K562 (cell line): ENCODE data around the gene MCTS1. TPM values are rescaled to one million over a fixed set of nuclear protein-coding genes. Genes with fewer than 3 reads are reported as not detected.

ENCODE experiments used
- ATAC-seq: fragments of 200-7000 bp; cut with Tn5 transposase; 3 replicates; pipeline ENCODE4 v1.9.1; 2020; ENCODE audit warnings: moderate library complexity
- BruUV-seq: library from RNA; stranded (reverse); fragments of 400-500 nt; replicated peaks from 2 replicates; lab custom pipeline; 2021; lab: Mats Ljungman, UMichigan
- CTCF ChIA-PET: fragments of 300-600 bp; formaldehyde crosslinking; extraction: SDS; loops from one replicate; lab custom pipeline; 2021; ENCODE audit warnings: low intra/inter-chr PET ratio; lab: Yijun Ruan, JAX
- POLR2A ChIA-PET: fragments of 300-600, 350-650 bp; sonication (Branson Sonifier 250); formaldehyde crosslinking; extraction: SDS; loops from one replicate; lab custom pipeline; 2021; ENCODE audit warnings: antibody characterized with exemption, inconsistent platforms; lab: Yijun Ruan, JAX
- DNase-seq, 4 experiments: peaks; one replicate each; pipeline versions ENCODE4 v3.0.0 to v3.0.0-alpha.2; 2011 to 2018; ENCODE audit warnings: low spot score in 3 of 4, mixed read lengths in 3 of 4; ENCODE audit errors: extremely low read depth in 1 of 4
- FAIRE-seq: peaks from 2 replicates; lab custom pipeline; 2011; peaks lifted over from hg19 to GRCh38; lab: Jason Lieb, UNC
- H2AFZ ChIP-seq: 2 replicates; pipeline ENCODE4 v1.6.0; 2011; ENCODE audit warnings: low read depth, low read length, control low read depth, inconsistent platforms
- H3K27ac ChIP-seq: fragments of 200-600 bp; 3 replicates; pipeline ENCODE4 v1.8.0; 2011; ENCODE audit warnings: low read depth, mild to moderate bottlenecking, control low read depth, inconsistent platforms, low read length, moderate library complexity, mixed read lengths; ENCODE audit errors: extremely low read depth
- H3K27me3 ChIP-seq, 2 experiments: fragments of 300-600 bp in 1 of 2; 2 replicates in 1 of 2; 3 replicates in 1 of 2; pipeline versions ENCODE4 v1.6.0 to v1.8.0; 2011; ENCODE audit warnings: inconsistent platforms in 2 of 2, low read length in 2 of 2, mild to moderate bottlenecking in 1 of 2, mixed read lengths in 1 of 2, moderate library complexity in 1 of 2; ENCODE audit not compliant: control insufficient read depth in 2 of 2, insufficient read depth in 2 of 2
- H3K36me3 ChIP-seq: fragments of 300-600 bp; 3 replicates; pipeline ENCODE4 v1.8.0; 2011; ENCODE audit warnings: mild to moderate bottlenecking, low read length, inconsistent platforms; ENCODE audit not compliant: control insufficient read depth, insufficient read depth
- H3K4me1 ChIP-seq, 2 experiments: fragments of 200-600 bp in 1 of 2; replicated peaks in 1 of 2; 2 replicates in 1 of 2; 3 replicates in 1 of 2; pipeline versions ENCODE4 v1.5.1 to v1.8.0; 2011; ENCODE audit warnings: inconsistent platforms in 2 of 2, low read length in 2 of 2, mild to moderate bottlenecking in 1 of 2, mixed read lengths in 1 of 2, moderate library complexity in 1 of 2; ENCODE audit not compliant: control insufficient read depth in 2 of 2, insufficient read depth in 2 of 2
- H3K4me2 ChIP-seq: 2 replicates; pipeline ENCODE4 v1.6.1; 2011; ENCODE audit warnings: low read length, control low read depth, inconsistent platforms, mixed read lengths; ENCODE audit not compliant: insufficient read depth
- H3K4me3 ChIP-seq: fragments of 200-600 bp; sonication (generic), shearing (Covaris generic); 2 replicates; pipeline ENCODE4 v1.5.1; 2016; ENCODE audit warnings: control low read depth, inconsistent platforms
- H3K79me2 ChIP-seq: fragments of 200-600 bp; 3 replicates; pipeline ENCODE4 v1.8.0; 2011; ENCODE audit warnings: low read length, inconsistent platforms; ENCODE audit not compliant: control insufficient read depth, insufficient read depth
- H3K9ac ChIP-seq, 2 experiments: 2 replicates each; pipeline versions ENCODE4 v1.6.0 to v1.6.1; 2011; ENCODE audit warnings: low read depth in 2 of 2, low read length in 2 of 2, control low read depth in 1 of 2, inconsistent platforms in 1 of 2, mild to moderate bottlenecking in 1 of 2, mixed read lengths in 1 of 2; ENCODE audit not compliant: insufficient read depth in 1 of 2
- H3K9me1 ChIP-seq: one replicate; pipeline ENCODE4 v1.6.0; 2011; ENCODE audit warnings: inconsistent platforms, mild to moderate bottlenecking, low read length, moderate library complexity; ENCODE audit not compliant: control insufficient read depth, insufficient read depth
- H3K9me3 ChIP-seq: replicated peaks from 2 replicates; pipeline ENCODE4 v1.5.1; 2011; ENCODE audit warnings: low read depth, low read length, inconsistent platforms; ENCODE audit not compliant: control insufficient read depth, insufficient read depth
- H4K20me1 ChIP-seq: replicated peaks from 2 replicates; pipeline ENCODE4 v1.6.1; 2011; ENCODE audit warnings: low read length, inconsistent platforms, mixed read lengths; ENCODE audit not compliant: control insufficient read depth, insufficient read depth
- BMI1 ChIP-seq: fragments of 150-350 bp; IDR thresholded peaks from 2 replicates; pipeline ENCODE4 v1.6.1; 2014; ENCODE audit warnings: low read length
- CBX8 ChIP-seq: fragments of 200-600 bp; sonication (generic); IDR thresholded peaks from 2 replicates; pipeline ENCODE4 v1.6.1; 2012; ENCODE audit warnings: borderline replicate concordance, mixed run types, low read depth, mild to moderate bottlenecking, moderate library complexity, mixed read lengths, low read length, control low read depth, inconsistent platforms; ENCODE audit not compliant: poor library complexity, severe bottlenecking; ENCODE audit errors: extremely low read depth
- CREM ChIP-seq: IDR thresholded peaks from 2 replicates; pipeline ENCODE4 v1.6.1; 2014; ENCODE audit warnings: antibody characterized with exemption, low read depth
- DACH1 ChIP-seq: fragments of 450-650 bp; IDR thresholded peaks from 2 replicates; pipeline ENCODE4 v1.6.1; 2018; ENCODE audit not compliant: partially characterized antibody
- EZH2 ChIP-seq: IDR thresholded peaks from 2 replicates; pipeline ENCODE4 v1.6.1; 2012; ENCODE audit warnings: low read depth, mild to moderate bottlenecking, inconsistent platforms, low read length, borderline replicate concordance
- GABPA ChIP-seq: fragments of 200-800 bp; sonication (Bioruptor generic); conservative IDR thresholded peaks from 2 replicates; pipeline ENCODE4 v1.6.1; 2016; ENCODE audit warnings: low read depth, missing genetic modification characterization, missing compliant biosample characterization
- HCFC1 ChIP-seq: IDR thresholded peaks from 2 replicates; pipeline ENCODE4 v1.6.1; 2012; ENCODE audit warnings: low read depth, low read length, improper control_type of control experiment
- HOMEZ ChIP-seq: fragments of 250-450 bp; sonication (Bioruptor Pico); IDR thresholded peaks from 2 replicates; pipeline ENCODE4 v1.4.0; 2020; ENCODE audit warnings: mild to moderate bottlenecking, moderate library complexity
- IFI16 ChIP-seq: fragments of 250-450 bp; sonication (Bioruptor Pico); IDR thresholded peaks from 2 replicates; pipeline ENCODE4 v2.1.2; 2022; ENCODE audit warnings: mild to moderate bottlenecking, inconsistent platforms
- ILF3 ChIP-seq: fragments of 450-650 bp; IDR thresholded peaks from 2 replicates; pipeline ENCODE4 v1.6.1; 2018; ENCODE audit warnings: antibody characterized with exemption, mild to moderate bottlenecking, moderate library complexity, borderline replicate concordance
- LEF1 ChIP-seq: fragments of 450-650 bp; IDR thresholded peaks from 2 replicates; pipeline ENCODE4 v1.6.1; 2016; ENCODE audit warnings: mild to moderate bottlenecking
- MAFG ChIP-seq: fragments of 450-650 bp; conservative IDR thresholded peaks from 2 replicates; pipeline ENCODE4 v1.6.1; 2016; ENCODE audit warnings: missing genetic modification characterization, missing compliant biosample characterization
- NR2C1 ChIP-seq, 2 experiments: fragments of 450-650 bp; IDR thresholded peaks; 2 replicates each; pipeline ENCODE4 v1.6.1; 2017; ENCODE audit warnings: mild to moderate bottlenecking in 2 of 2, antibody characterized with exemption in 1 of 2, inconsistent platforms in 1 of 2, missing compliant biosample characterization in 1 of 2, missing genetic modification characterization in 1 of 2
- NRF1 ChIP-seq, 2 experiments: fragments of 450-650 bp; IDR thresholded peaks in 1 of 2; conservative IDR thresholded peaks in 1 of 2; 2 replicates each; pipeline ENCODE4 v1.6.1; 2014; ENCODE audit warnings: mild to moderate bottlenecking in 2 of 2
- RBM17 ChIP-seq: fragments of 200-400 bp; formaldehyde crosslinking; IDR thresholded peaks from 2 replicates; pipeline ENCODE4 v1.6.1; 2017; ENCODE audit warnings: low read depth, mild to moderate bottlenecking, low read length, borderline replicate concordance
- TCFL5 ChIP-seq: fragments of 250-450 bp; sonication (Bioruptor Pico); conservative IDR thresholded peaks from 2 replicates; pipeline ENCODE4 v1.6.1; 2021; ENCODE audit warnings: mild to moderate bottlenecking, moderate library complexity, matching md5 sums
- ZFP30 ChIP-seq: fragments of 250-450 bp; sonication (Bioruptor Pico); IDR thresholded peaks from 2 replicates; pipeline ENCODE4 v1.8.0; 2022; ENCODE audit warnings: moderate library complexity, mild to moderate bottlenecking, inconsistent platforms, borderline replicate concordance
- ZNF445 ChIP-seq: fragments of 250-450 bp; sonication (Bioruptor Pico); IDR thresholded peaks from 2 replicates; pipeline ENCODE4 v1.4.0; 2020; ENCODE audit warnings: low read depth, mild to moderate bottlenecking, moderate library complexity
- ZNF644 ChIP-seq: fragments of 200-800 bp; sonication (Bioruptor generic); IDR thresholded peaks from 2 replicates; pipeline ENCODE4 v1.6.1; 2016; ENCODE audit warnings: low read depth, missing genetic modification characterization, missing compliant biosample characterization
- ZNF655 ChIP-seq: fragments of 250-450 bp; sonication (Bioruptor Pico); IDR thresholded peaks from 2 replicates; pipeline ENCODE4 v1.5.0; 2021
- WGBS: fragments of 100-300 bp; shearing (Covaris generic); methylation state at CpG from one replicate; pipeline ENCODE4 v1.1.6; 2016; ENCODE audit warnings: low coverage, mixed read lengths; ENCODE audit not compliant: insufficient coverage; ENCODE audit errors: missing lambda C conversion rate; 5-methylcytosine and 5-hydroxymethylcytosine counted together
- in situ Hi-C: fragments of 300-500 bp; cut with MboI; formaldehyde crosslinking; loops from 4 replicates; pipeline ENCODE4 v1.15.0; 2018; ENCODE audit warnings: inconsistent platforms, mixed read lengths
- intact Hi-C: fragments of 100-400 bp; cut with micrococcal nuclease; formaldehyde crosslinking; loops from 2 replicates; pipeline ENCODE4 v1.14.2; 2022
- polyA plus RNA-seq, 8 experiments: library from polyadenylated mRNA; depleted of rRNA in 4 of 8; stranded (reverse) in 5 of 8; unstranded in 3 of 8; fragments of >200 nt; fragmentation: Nextera tagmentation in 2 of 8; fragmentation: Illumina TruSeq in 1 of 8; extraction: Ambion mirVana in 2 of 8; extraction: Trizol in 1 of 8; gene quantifications; 2 replicates each; pipeline versions ENCODE4 v1.2.1 to v1.2.3, GENCODE V29; 2011 to 2014; ENCODE audit warnings: inconsistent platforms in 1 of 8, missing spikeins in 1 of 8
- total RNA-seq, 7 experiments: library from RNA; depleted of rRNA in 6 of 7; stranded (reverse); fragments of >200 nt in 6 of 7; fragmentation: Illumina TruSeq in 2 of 7; extraction: Trizol in 2 of 7; gene quantifications; 2 replicates each; pipeline versions ENCODE4 v1.2.1 to v1.2.3, GENCODE V29; 2011 to 2021; ENCODE audit warnings: low replicate concordance in 1 of 7

MCTS1 gene
- total and polyA plus RNA-seq, 9 of the 15 experiments (the other 6 are each of a cell fraction or from before 2014, with no cell fraction given), result 65.3 to 300 (median 152) TPM

DNA sequence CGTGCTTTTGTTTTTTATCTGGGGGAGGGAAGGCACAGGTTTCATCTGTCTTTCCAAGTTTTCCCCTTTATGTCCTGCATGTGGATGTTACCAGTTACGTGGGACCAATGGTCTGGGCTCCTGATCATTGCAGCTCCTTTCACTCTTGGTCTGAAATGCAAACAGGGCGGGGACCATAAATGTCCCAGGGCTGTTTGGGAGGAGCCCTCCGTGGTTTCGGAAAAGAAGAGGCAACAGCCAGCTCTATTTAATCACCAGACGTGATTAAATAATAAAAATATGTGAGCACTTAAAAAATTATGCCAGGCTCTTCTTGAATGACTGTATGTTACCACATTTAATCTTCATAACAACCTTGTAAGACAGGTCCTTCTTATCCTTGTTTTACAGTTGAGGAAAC is 56.7 kb downstream of the MCTS1 start:
- Histone ChIP-seq H3K4me1 (no peaks in the 10 kb centered on the region), H3K4me3 (no peak overlapping the region), H3K27ac (no peak overlapping the region), H3K9ac (no peak overlapping the region), H3K27me3 (no peaks in the 10 kb centered on the region), H3K36me3 (no peaks in the 10 kb centered on the region), H3K9me3 (no peaks in the 10 kb centered on the region), H3K9me1 (no peaks in the 10 kb centered on the region), H4K20me1 (no peaks in the 10 kb centered on the region), H3K4me2 (no peak overlapping the region), H2AFZ (no peak overlapping the region), H3K79me2 (no peaks in the 10 kb centered on the region)
- in situ Hi-C loops (loop anchor here (5.0 kb wide), 1 partner anchor 148 kb away; no protein-coding TSS in a partner anchor), intact Hi-C loops (no loop called here)
- no peak for DNase-seq
- CTCF ChIA-PET, result no interaction called here
- BruUV-seq, result no TSS peak
- POLR2A ChIA-PET, result interaction anchor here (0.6 to 1.0 kb wide), 3 partner anchors 99 to 143 kb away, joined by 3 read pairs; no protein-coding TSS in a partner anchor
- TF ChIP-seq ZNF655 (no peak), NRF1 (conservative IDR thresholded peaks at IDR 0.05 in 1 of 2, IDR thresholded peaks at IDR 0.05 in 1 of 2) (no peak), ZFP30 (CRISPR knock-in tag) (no peak), DACH1 (no peak), NR2C1 (IDR thresholded peaks at IDR 0.05) (no peak), NR2C1 (tag; IDR thresholded peaks at IDR 0.05) (no peak), EZH2 (no peak), MAFG (tag) (no peak), LEF1 (no peak), HCFC1 (no peak), IFI16 (CRISPR knock-in tag) (no peak), CREM (no peak), RBM17 (no peak), ZNF445 (CRISPR knock-in tag) (no peak), TCFL5 (CRISPR knock-in tag) (no peak), ILF3 (no peak), GABPA (no peak), BMI1 (no peak), CBX8 (no peak), ZNF644 (tag) (no peak), HOMEZ (no peak)
- FAIRE-seq, result no peak
- 8% methylated on average over 5 of the region's 6 CpGs for WGBS
- no peak for ATAC-seq
